Duodenal mucosa (tissue), 2 donors: ENCODE results near the gene RRP15.

Source experiments
- H3K27ac ChIP-seq: one replicate; pipeline ENCODE4 v1.7.0; 2013; ENCODE audit warnings: low read depth, low read length
- H3K27me3 ChIP-seq, 2 donors: one replicate each; pipeline ENCODE4 v1.7.0; 2013; ENCODE audit warnings: low read length in 2 of 2, control low read depth in 1 of 2; ENCODE audit not compliant: insufficient read depth in 2 of 2, control insufficient read depth in 1 of 2
- H3K36me3 ChIP-seq, 2 donors: one replicate each; pipeline ENCODE4 v1.7.0; 2013; ENCODE audit warnings: low read length in 2 of 2, control low read depth in 1 of 2; ENCODE audit not compliant: insufficient read depth in 2 of 2, control insufficient read depth in 1 of 2
- H3K4me1 ChIP-seq, 2 donors: one replicate each; pipeline ENCODE4 v1.7.0; 2013; ENCODE audit warnings: low read length in 2 of 2, control low read depth in 1 of 2; ENCODE audit not compliant: insufficient read depth in 2 of 2, control insufficient read depth in 1 of 2
- H3K4me3 ChIP-seq, 2 donors: one replicate each; pipeline ENCODE4 v1.7.0; 2013; ENCODE audit warnings: low read length in 2 of 2, low read depth in 1 of 2
- H3K9ac ChIP-seq, 2 donors: one replicate each; pipeline ENCODE4 v1.7.0; 2013; ENCODE audit warnings: low read length in 2 of 2, low read depth in 1 of 2
- H3K9me3 ChIP-seq, 2 donors: one replicate each; pipeline ENCODE4 v1.7.0; 2013; ENCODE audit warnings: low read length in 2 of 2, control low read depth in 1 of 2; ENCODE audit not compliant: control insufficient read depth in 1 of 2

RRP15 gene

GRCh38 chr1:218367118-218367517 lies 82.0 kb downstream of the RRP15 start:
- H3K9ac ChIP-seq = no peak overlapping the region
- no peaks in the 10 kb centered on the region for H3K9me3 ChIP-seq
- no peak overlapping the region for H3K27ac ChIP-seq
- no peak overlapping the region for H3K4me3 ChIP-seq
- no peaks in the 10 kb centered on the region for H3K4me1 ChIP-seq
- H3K36me3 ChIP-seq = no peaks in the 10 kb centered on the region
- no peaks in the 10 kb centered on the region for H3K27me3 ChIP-seq

- no peaks in the 10 kb centered on the region for H3K36me3 ChIP-seq
- H3K9me3 ChIP-seq = no peaks in the 10 kb centered on the region
- H3K27me3 ChIP-seq = no peaks in the 10 kb centered on the region
- H3K27ac ChIP-seq = no peak overlapping the region
- no peak overlapping the region for H3K9ac ChIP-seq
- no peaks in the 10 kb centered on the region for H3K4me1 ChIP-seq
- H3K4me3 ChIP-seq = no peak overlapping the region
Measured at GRCh38 chr1:218368686-218369085, 83.6 kb downstream of the RRP15 start.

GRCh38 chr1:218369688-218370511 lies 84.8 kb downstream of the RRP15 start:
- Histone ChIP-seq H3K9me3 (no peaks in the 10 kb centered on the region), H3K4me3 (no peak overlapping the region), H3K4me1 (no peaks in the 10 kb centered on the region), H3K27me3 (no peaks in the 10 kb centered on the region), H3K27ac (no peak overlapping the region), H3K9ac (no peak overlapping the region), H3K36me3 (no peaks in the 10 kb centered on the region)

- no peak overlapping the region for H3K27ac ChIP-seq
- no peak overlapping the region for H3K9ac ChIP-seq
- H3K36me3 ChIP-seq = no peaks in the 10 kb centered on the region
- H3K4me3 ChIP-seq = no peak overlapping the region
- H3K9me3 ChIP-seq = no peaks in the 10 kb centered on the region
- no peaks in the 10 kb centered on the region for H3K27me3 ChIP-seq
- H3K4me1 ChIP-seq = no peaks in the 10 kb centered on the region
Measured at GRCh38 chr1:218371927-218372672, 87.0 kb downstream of the RRP15 start.

GRCh38 chr1:218374401-218375353 lies 89.6 kb downstream of the RRP15 start:
- Histone ChIP-seq H3K9ac (no peak overlapping the region), H3K27me3 (no peaks in the 10 kb centered on the region), H3K36me3 (no peaks in the 10 kb centered on the region), H3K4me3 (no peak overlapping the region), H3K4me1 (peaks cover 0 to 5% of the 10 kb centered on the region in 2 donors), H3K27ac (no peak overlapping the region), H3K9me3 (no peaks in the 10 kb centered on the region)

- Histone ChIP-seq H3K9ac (no peak overlapping the region), H3K4me1 (peaks cover 0 to 5% of the 10 kb centered on the region in 2 donors), H3K27me3 (no peaks in the 10 kb centered on the region), H3K4me3 (no peak overlapping the region), H3K36me3 (no peaks in the 10 kb centered on the region), H3K9me3 (no peaks in the 10 kb centered on the region), H3K27ac (no peak overlapping the region)
Measured at GRCh38 chr1:218376722-218377121, 91.6 kb downstream of the RRP15 start.

GRCh38 chr1:218377143-218377660 lies 92.1 kb downstream of the RRP15 start:
- Histone ChIP-seq H3K27me3 (no peaks in the 10 kb centered on the region), H3K36me3 (no peaks in the 10 kb centered on the region), H3K9me3 (no peaks in the 10 kb centered on the region), H3K27ac (no peak overlapping the region), H3K4me3 (no peak overlapping the region), H3K9ac (no peak overlapping the region), H3K4me1 (peaks cover 0 to 5% of the 10 kb centered on the region in 2 donors)

- Histone ChIP-seq H3K9me3 (no peaks in the 10 kb centered on the region), H3K4me1 (peaks cover 0 to 5% of the 10 kb centered on the region in 2 donors), H3K9ac (no peak overlapping the region), H3K27me3 (no peaks in the 10 kb centered on the region), H3K36me3 (no peaks in the 10 kb centered on the region), H3K4me3 (no peak overlapping the region), H3K27ac (no peak overlapping the region)
Measured at GRCh38 chr1:218380125-218380977, 95.3 kb downstream of the RRP15 start.

- H3K36me3 ChIP-seq = no peaks in the 10 kb centered on the region
- H3K9me3 ChIP-seq = no peaks in the 10 kb centered on the region
- no peaks in the 10 kb centered on the region for H3K27me3 ChIP-seq
- peaks cover 0 to 4% of the 10 kb centered on the region in 2 donors for H3K4me1 ChIP-seq
- H3K9ac ChIP-seq = no peak overlapping the region
- no peak overlapping the region for H3K4me3 ChIP-seq
- H3K27ac ChIP-seq = no peak overlapping the region
Measured at GRCh38 chr1:218382261-218382660, 97.2 kb downstream of the RRP15 start.
